DND-41 (cell line): ENCODE measurements around the gene POLA2.

Experiments
- EZH2 ChIP-seq: IDR thresholded peaks from 3 replicates; pipeline ENCODE4 v1.6.1; 2012; ENCODE audit warnings: borderline replicate concordance, low read depth, mild to moderate bottlenecking, moderate library complexity, low read length, inconsistent platforms; ENCODE audit not compliant: severe bottlenecking
- TF ChIP-seq, protein P1 (sequence below): IDR thresholded peaks from 2 replicates; pipeline ENCODE4 v1.5.1; 2012; ENCODE audit warnings: borderline replicate concordance, low read length, moderate library complexity, mild to moderate bottlenecking; ENCODE audit not compliant: poor library complexity, severe bottlenecking; ENCODE audit errors: extremely low read depth

DNA sequence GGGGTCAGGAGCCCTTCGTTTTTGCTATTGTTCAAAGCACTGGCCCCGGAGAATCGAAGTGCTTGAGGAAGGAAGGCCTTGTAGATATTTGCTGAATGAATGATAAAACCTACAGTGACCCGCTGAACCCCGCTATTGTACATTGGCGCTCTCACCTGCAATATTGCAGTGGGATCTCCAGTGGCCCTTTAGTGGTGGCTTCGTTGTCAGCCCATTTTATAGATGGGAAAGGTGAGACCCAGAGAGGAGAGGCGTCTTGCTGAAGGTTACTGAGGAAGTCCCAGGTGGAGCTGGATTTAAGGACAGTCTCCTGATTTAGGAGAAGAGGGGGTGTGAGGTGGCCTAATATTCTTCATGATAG is 54.1 kb downstream of the POLA2 start:
- TF ChIP-seq EZH2: no peak
- TF ChIP-seq, protein P1, sequence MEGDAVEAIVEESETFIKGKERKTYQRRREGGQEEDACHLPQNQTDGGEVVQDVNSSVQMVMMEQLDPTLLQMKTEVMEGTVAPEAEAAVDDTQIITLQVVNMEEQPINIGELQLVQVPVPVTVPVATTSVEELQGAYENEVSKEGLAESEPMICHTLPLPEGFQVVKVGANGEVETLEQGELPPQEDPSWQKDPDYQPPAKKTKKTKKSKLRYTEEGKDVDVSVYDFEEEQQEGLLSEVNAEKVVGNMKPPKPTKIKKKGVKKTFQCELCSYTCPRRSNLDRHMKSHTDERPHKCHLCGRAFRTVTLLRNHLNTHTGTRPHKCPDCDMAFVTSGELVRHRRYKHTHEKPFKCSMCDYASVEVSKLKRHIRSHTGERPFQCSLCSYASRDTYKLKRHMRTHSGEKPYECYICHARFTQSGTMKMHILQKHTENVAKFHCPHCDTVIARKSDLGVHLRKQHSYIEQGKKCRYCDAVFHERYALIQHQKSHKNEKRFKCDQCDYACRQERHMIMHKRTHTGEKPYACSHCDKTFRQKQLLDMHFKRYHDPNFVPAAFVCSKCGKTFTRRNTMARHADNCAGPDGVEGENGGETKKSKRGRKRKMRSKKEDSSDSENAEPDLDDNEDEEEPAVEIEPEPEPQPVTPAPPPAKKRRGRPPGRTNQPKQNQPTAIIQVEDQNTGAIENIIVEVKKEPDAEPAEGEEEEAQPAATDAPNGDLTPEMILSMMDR: no peak
